ENCODE data around the gene CNN2.

Gene CNN2

DNA sequence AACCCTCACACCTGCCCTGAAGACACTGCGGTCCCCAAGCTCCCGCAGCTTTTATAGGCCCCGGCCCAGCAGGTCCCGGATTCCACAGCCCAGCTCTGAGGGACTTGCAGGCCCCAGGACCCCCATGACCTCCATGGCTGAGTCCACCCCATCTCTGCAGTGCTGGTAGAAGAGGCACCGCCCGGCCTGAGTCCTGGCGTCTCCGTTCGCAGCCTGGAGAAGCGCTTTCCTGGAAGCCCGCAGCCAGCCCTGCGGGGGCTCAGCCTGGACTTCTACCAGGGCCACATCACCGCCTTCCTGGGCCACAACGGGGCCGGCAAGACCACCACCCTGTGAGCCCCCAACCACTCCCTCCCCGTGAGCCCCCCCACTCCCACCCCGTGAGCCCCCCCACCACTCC, 22.7 kb downstream of the CNN2 start:
- DNase-seq (ENCODE audit: low read depth): no peak

DNA sequence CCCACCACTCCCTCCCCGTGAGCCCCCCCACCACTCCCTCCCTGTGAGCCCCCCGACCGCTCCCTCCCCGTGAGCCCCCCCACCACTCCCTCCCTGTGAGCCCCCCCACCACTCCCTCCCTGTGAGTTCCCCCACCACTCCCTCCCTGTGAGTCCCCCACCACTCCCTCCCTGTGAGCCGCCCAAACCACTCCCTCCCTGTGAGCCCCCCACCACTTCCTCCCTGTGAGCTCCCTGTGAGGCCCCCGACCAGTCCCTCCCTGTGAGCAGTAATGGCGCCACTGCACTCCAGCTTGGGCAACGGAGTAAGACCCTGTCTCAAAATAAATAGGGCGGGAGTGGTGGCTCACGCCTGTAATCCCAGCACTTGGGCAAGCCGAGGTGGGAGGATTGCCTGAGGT, 23.4 kb downstream of the CNN2 start:
- no peak for DNase-seq (ENCODE audit: low read depth)

DNA sequence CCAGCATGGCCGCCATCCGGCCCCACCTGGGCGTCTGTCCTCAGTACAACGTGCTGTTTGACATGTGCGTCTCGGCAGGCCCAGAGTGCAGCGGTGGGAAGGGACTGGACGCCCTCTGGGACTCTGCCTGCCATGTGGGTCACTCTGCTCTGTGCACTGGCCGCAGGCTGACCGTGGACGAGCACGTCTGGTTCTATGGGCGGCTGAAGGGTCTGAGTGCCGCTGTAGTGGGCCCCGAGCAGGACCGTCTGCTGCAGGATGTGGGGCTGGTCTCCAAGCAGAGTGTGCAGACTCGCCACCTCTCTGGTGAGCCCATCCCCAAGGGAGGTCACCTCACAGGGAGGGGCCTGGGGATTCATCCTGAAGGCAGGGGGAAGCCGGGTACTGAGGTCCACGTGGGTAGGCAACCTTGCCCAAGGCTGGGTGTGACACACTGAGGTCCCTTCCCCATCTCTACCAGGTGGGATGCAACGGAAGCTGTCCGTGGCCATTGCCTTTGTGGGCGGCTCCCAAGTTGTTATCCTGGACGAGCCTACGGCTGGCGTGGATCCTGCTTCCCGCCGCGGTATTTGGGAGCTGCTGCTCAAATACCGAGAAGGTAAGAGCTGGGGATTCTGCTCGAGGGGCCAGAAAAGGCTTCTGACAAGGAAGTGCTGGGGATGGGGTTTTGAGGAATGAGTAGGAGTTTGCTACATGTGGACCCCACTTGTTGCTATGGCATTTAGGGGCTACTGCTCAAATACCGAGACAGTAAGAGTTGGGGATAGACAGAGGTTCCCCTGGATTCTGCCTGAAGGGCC, 24.8 kb downstream of the CNN2 start:
- no peak for DNase-seq (ENCODE audit: low read depth)

DNA sequence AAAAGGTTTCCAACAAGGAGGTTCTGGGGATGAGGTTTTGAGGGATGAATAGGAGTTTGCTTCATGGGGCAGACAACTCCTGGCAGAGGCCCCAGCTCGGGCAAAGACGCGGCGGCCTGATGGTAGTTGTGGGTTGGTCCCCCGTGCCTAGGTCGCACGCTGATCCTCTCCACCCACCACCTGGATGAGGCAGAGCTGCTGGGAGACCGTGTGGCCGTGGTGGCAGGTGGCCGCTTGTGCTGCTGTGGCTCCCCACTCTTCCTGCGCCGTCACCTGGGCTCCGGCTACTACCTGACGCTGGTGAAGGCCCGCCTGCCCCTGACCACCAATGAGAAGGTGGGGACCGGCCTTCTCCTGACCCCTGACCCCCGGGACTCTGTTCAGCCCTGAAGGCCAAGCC, 25.4 kb downstream of the CNN2 start:
- DNase-seq (ENCODE audit: low read depth): no peak

DNA sequence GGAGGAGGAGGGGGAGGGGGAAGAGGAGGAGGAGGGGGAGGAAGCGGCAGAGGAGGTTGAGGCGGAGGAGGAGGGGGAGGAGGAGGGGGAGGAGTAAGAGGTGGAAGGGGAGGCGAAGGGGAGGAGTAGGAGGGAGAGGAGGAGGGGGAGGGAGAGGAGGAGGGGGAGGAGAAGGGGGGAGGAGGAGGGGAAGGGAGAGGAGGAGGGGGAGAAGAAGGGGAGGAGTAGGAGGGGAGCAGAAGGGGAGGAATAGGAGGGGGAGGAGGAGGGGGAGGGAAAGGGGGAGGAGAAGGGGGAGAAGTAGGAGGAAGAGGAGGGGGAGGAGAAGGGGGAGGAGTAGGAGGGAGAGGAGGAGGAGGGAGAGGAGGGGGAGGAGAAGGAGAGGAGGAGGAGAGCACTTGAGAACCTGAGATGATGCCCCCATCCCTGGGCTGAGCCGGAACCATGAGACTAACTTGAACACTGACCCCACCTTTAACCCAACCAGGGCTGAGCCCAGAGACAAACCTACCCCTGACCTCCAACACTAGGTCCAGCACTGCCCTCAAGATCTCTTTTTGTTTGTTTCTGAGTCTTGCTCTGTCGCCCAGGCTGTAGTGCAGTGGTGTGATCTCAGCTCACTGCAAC, 26.1 kb downstream of the CNN2 start:
- DNase-seq (ENCODE audit: low read depth): no peak

DNA sequence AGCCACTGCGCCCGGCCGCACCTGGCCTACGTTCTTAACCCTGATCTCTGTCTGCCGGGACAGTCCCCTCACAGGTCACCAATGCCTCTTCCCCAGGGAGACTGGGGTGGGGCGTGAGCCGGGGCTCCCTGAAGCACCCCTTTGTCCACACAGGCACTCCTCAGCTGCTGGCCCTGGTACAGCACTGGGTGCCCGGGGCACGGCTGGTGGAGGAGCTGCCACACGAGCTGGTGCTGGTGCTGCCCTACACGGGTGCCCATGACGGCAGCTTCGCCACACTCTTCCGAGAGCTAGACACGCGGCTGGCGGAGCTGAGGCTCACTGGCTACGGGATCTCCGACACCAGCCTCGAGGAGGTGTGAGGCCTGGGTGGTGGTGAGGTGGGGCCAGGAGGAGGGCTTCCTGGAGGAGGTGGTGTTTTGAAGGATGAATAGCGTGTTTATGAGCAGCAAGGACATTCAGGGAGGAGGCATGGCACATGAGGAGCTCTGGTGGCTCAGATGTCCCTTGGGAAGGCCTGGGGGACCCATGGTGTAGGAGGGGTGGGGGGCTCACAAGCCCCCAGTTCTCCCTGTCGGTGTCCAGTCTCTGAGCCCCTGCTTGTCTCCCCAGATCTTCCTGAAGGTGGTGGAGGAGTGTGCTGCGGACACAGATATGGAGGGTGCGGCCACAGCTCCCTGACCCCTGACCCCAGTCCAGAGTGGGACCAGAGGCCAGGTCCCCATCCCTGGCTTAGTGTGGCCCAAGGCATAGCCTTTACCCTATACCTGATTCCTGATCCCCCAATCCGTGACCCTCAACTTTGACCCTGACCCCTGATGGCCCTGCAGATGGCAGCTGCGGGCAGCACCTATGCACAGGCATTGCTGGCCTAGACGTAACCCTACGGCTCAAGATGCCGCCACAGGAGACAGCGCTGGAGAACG, 27.0 kb downstream of the CNN2 start:
- no peak for DNase-seq (ENCODE audit: low read depth)

DNA sequence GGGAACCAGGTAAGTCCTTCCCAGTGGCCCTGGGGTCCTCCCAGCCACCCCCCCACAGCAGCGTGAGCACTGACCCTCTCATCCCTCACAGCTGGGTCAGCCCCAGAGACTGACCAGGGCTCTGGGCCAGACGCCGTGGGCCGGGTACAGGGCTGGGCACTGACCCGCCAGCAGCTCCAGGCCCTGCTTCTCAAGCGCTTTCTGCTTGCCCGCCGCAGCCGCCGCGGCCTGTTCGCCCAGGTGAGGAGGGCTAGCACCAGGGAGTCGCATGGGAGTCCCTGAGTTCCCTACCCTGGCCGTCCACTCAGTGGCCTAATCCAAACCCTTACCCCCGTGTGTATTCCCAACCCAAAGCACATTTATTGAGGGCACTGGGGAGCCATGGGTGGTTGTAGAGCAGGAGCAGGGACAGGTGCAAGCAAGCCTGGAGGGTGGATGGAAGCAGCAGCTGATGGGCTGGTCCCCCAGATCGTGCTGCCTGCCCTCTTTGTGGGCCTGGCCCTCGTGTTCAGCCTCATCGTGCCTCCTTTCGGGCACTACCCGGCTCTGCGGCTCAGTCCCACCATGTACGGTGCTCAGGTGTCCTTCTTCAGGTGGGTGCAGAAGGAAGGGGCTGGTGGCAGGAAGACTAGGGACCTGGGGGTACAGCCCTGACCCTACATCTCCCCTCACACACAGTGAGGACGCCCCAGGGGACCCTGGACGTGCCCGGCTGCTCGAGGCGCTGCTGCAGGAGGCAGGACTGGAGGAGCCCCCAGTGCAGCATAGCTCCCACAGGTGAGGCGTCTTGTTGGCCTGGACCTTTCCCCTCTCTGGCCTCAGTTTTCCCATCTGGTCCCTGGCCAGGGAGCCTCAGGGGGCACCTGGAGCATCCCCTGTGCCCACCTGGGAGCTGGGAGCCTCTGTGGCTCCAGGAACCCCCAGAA, 28.0 kb downstream of the CNN2 start:
- DNase-seq (ENCODE audit: low read depth): no peak

DNA sequence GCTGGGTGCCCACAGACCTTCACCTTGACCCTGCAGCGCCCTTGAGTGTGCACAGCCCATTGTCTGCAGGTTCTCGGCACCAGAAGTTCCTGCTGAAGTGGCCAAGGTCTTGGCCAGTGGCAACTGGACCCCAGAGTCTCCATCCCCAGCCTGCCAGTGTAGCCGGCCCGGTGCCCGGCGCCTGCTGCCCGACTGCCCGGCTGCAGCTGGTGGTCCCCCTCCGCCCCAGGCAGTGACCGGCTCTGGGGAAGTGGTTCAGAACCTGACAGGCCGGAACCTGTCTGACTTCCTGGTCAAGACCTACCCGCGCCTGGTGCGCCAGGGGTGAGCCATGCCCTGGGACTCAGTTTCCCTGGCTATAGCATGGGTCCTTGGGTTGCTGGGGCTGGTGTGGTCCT, 28.6 kb downstream of the CNN2 start:
- DNase-seq (ENCODE audit: low read depth): no peak

DNA sequence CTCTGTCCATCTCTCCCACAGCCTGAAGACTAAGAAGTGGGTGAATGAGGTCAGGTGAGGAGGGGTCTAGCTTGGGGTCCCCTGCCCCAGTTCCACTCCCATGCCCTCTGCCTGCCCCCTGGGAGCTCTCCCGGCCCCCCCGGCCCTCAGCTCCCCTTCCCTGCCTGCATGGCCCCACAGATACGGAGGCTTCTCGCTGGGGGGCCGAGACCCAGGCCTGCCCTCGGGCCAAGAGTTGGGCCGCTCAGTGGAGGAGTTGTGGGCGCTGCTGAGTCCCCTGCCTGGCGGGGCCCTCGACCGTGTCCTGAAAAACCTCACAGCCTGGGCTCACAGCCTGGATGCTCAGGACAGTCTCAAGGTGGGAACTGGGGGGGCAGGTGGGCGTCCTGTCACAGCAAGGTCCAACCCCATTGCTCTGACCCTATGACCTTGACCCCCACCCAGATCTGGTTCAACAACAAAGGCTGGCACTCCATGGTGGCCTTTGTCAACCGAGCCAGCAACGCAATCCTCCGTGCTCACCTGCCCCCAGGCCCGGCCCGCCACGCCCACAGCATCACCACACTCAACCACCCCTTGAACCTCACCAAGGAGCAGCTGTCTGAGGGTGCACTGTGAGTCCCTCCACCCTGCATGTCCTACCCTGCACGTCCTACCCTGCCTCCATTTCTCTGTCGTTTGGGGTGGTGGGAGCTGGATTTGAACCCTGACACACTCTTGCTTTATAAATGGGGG, 29.6 kb downstream of the CNN2 start:
- DNase-seq (ENCODE audit: low read depth): no peak

DNA sequence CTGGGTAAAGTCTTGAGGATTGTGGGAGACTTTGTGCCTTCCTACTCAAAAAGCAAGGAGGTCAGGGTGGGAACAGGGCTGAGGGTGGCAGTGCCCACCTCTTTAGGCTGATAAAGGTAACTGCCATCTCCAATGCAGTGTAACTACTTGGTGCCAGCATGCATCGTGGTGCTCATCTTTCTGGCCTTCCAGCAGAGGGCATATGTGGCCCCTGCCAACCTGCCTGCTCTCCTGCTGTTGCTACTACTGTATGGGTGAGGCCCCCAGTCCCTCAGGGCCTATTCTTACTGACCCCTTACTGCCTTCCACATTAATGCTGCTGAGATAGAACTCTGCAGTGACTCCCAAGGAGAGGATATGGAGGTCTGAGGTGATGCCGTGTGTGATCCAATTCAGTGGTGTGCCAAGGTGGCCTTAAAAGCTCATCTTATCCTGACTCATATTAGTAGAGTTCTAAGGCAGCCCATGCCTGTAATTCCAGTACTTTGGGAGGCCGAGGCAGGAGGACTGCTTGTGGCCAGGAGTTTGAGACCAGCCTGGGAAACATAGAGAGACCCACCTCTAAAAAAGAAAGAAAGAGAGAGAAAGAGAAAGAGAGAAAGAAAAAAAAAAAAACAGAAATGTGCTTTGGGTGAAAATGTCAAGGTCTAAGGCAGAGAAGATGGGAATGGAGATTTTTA, 30.9 kb downstream of the CNN2 start:
- DNase-seq (ENCODE audit: low read depth): peak; percentile 40

DNA sequence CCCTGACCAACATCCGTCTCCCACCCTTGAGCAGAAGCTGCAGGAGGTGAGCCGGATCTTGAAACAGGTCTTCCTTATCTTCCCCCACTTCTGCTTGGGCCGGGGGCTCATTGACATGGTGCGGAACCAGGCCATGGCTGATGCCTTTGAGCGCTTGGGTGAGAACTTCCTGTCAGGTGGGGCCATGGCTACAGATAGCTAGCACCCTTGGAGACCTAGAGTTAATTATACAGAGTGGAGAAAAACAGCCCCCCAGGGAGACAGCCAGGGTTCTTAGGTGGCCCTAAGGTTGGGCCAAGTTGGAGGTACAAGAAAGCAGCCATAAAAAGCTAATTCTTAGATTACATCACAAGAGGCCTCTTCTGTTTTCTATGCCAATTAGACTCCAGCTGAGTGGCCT, 31.7 kb downstream of the CNN2 start:
- no peak for DNase-seq (ENCODE audit: low read depth)

DNA sequence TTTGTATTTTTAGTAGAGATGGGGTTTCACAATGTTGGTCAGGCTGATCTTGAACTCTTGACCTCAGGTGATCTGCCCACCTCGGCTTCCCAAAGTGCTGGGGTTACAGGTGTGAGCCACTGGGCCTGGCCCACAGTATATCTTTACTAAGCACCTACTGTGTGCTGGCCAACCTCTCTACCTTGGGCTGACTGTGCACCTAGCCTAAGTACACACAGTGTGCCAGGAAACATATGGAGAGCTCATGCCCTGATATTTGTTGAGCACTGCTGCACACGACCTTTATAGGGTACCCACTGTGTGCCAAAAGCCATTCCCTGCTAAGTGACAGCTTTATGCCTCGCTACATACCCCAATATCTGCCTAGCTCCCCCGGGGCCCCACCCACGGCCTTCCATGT, 34.3 kb downstream of the CNN2 start:
- DNase-seq (ENCODE audit: low read depth): no peak

DNA sequence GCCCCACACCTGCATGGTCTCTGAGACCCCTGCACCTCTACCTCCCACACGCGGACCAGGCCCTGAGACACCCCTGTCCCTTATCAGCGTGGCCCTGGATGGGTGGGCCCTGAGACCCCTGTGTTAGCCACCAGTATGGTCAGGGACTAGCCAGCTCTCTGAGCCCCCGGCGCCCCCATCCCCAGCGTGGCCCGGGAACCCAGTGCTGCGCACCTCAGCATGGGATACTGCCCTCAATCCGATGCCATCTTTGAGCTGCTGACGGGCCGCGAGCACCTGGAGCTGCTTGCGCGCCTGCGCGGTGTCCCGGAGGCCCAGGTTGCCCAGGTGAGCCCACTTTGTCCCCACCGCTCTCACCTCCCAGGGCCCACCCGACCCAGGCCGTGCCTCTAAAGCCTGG, 35.6 kb downstream of the CNN2 start:
- no peak for DNase-seq (ENCODE audit: low read depth)

DNA sequence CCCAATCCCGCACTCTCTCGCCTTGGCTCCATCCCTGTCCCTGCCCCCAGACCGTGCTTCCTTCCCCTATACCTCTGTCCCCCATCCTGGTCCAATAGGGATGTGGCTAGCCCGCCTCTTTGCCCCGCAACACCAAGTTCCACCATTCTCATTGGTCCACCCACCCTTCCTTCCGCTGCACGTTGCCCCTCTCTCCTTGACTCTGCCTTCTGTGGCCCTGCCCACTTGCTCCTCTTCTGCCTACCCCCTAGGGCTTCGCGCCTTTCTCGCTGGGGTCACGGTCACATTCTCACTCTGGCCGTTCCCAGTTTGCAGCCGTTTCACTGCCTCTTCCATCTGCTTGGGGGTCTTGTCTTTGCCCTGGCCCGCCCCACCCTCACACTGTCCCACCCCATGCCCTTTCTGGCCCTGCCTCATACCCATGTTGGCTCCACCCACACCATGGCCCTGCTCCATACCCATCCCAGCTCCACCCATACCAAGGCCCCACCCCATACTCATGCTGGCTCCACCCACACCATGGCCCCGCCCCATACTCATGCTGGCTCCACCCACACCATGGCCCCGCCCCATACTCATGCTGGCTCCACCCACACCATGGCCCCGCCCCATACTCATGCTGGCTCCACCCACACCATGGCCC, 36.1 kb downstream of the CNN2 start:
- DNase-seq (ENCODE audit: low read depth): no peak

DNA sequence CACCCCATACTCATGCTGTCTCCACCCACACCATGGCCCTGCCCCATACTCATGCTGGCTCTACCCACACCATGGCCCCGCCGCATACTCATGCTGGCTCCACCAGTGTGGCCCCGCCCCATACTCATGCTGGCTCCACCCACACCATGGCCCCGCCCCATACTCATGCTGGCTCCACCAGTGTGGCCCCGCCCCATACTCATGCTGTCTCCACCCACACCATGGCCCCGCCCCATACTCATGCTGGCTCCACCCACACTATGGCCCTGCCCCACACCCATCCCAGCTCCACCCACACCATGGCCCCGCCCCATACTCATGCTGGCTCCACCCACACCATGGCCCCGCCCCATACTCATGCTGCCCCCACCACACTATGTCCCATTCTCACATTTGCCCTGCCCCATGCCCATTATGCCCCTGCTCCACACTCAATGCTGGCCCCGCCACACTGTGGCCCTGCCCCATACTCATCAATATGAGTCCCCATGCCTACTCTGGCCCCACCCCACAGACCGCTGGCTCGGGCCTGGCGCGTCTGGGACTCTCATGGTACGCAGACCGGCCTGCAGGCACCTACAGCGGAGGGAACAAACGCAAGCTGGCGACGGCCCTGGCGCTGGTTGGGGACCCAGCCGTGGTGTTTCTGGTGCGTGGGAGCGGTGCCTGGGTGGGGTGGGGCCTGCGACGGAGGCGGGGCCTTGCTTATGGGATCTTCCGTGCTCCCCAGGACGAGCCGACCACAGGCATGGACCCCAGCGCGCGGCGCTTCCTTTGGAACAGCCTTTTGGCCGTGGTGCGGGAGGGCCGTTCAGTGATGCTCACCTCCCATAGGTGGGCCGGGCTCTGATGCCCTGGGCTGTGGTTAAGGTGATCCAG, 36.9 kb downstream of the CNN2 start:
- no peak for DNase-seq (ENCODE audit: low read depth)

DNA sequence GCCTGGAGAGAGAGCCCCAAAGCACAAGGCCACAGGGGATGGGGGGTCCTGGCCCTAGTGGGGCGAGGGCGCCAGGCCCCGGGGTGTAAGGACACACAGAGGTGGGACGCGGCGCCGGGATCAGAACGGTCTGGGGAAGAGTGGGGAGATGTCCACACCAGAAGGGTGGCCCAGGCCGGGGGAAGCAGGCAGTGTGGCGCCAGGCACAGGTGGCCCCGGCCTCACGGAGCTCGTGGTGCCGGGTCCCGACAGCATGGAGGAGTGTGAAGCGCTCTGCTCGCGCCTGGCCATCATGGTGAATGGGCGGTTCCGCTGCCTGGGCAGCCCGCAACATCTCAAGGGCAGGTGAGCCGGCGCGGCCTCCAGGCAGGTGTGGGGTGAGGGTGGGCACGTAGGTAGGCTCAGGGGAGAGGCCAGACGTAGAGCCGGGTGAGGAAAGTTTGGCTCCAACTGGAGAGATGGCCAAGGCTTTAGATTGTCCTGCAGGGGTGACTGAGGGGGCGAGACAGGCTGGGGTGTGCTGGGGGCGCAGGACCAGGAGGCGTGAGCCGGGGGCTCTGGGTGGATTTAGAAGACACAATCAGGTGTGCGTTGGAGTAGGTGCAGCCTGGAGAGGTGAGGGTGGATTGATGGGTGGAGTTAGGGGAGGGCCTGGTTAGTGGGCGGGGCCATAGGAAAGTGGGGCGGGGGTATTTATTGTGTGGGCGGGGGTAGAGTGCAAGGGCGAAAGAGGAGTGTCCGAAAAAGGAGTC, 37.7 kb downstream of the CNN2 start:
- DNase-seq (ENCODE audit: low read depth): no peak

DNA sequence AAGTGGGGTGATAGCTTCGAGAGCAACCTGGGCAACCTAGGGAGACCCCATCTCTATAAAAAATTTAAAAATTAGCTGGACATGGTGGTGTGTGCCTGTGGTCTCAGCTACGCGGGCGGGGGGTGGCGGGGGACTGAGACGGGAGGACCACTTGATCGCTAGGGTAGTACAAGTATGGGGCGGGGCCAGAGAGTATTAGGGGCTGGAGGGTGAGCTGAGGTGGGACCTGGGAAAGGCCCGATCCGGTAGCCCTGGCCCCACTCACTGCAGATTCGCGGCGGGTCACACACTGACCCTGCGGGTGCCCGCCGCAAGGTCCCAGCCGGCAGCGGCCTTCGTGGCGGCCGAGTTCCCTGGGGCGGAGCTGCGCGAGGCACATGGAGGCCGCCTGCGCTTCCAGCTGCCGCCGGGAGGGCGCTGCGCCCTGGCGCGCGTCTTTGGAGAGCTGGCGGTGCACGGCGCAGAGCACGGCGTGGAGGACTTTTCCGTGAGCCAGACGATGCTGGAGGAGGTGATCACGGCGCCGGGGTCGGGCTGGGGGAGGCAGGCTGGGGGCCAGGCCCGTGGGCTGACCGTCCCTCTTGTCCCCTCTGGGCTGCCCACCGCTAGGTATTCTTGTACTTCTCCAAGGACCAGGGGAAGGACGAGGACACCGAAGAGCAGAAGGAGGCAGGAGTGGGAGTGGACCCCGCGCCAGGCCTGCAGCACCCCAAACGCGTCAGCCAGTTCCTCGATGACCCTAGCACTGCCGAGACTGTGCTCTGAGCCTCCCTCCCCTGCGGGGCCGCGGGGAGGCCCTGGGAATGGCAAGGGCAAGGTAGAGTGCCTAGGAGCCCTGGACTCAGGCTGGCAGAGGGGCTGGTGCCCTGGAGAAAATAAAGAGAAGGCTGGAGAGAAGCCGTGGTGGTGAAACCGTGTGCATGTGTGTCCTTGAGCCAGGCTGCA, 38.5 kb downstream of the CNN2 start:
- peak; percentile 59 for DNase-seq (ENCODE audit: low read depth)
